Right atrium auricular region (tissue), 2 donors: ENCODE data around the gene LUC7L. TPM values are rescaled to one million over a fixed set of nuclear protein-coding genes. Genes with fewer than 3 reads are reported as not detected.
"Not testable (repeated sequence)": the region's sequence is repeated elsewhere in the genome, so short reads cannot be mapped to it uniquely, and the experiment has no call there.

Experiments
- DNase-seq: peaks from one replicate; pipeline ENCODE4 v3.0.0-alpha.2; 2019; ENCODE audit warnings: low spot score
- H3K27ac ChIP-seq, 2 donors: fragments of 200-600 bp; sonication (generic); 1 replicate in 1 of 2; 2 replicates in 1 of 2; pipeline ENCODE4 v1.5.1; 2016 to 2019
- H3K27me3 ChIP-seq, 2 donors: fragments of 200-600 bp; sonication (generic); one replicate each; pipeline versions ENCODE4 v1.5.1 to v1.6.0; 2017 to 2019
- H3K36me3 ChIP-seq: fragments of 200-600 bp; sonication (generic); one replicate; pipeline ENCODE4 v1.5.1; 2016
- H3K4me1 ChIP-seq, 2 donors: fragments of 200-600 bp; sonication (generic); one replicate each; pipeline versions ENCODE4 v1.5.1 to v1.6.0; 2017 to 2019
- H3K4me3 ChIP-seq, 2 donors: fragments of 200-600 bp; sonication (generic); 1 replicate in 1 of 2; 2 replicates in 1 of 2; pipeline ENCODE4 v1.5.1; 2017 to 2019; ENCODE audit warnings: mild to moderate bottlenecking in 1 of 2, moderate library complexity in 1 of 2
- H3K9me3 ChIP-seq, 2 donors: fragments of 200-600 bp; sonication (generic); one replicate each; pipeline ENCODE4 v1.5.1; 2019
- total RNA-seq, 2 donors: library from RNA; depleted of rRNA; stranded (reverse); fragments of >200 nt; gene quantifications; one replicate each; pipeline ENCODE4 v1.1.0, GENCODE V29; 2016
- TF ChIP-seq, protein P1 (sequence below), 2 donors: fragments of 200-600 bp; sonication (generic); IDR thresholded peaks; one replicate each; pipeline ENCODE4 v1.5.1; 2019; ENCODE audit warnings: antibody characterized with exemption in 2 of 2

The LUC7L gene
- total RNA-seq, 2 donors from 2014 or later: 18.3 to 20.2 TPM

DNA sequence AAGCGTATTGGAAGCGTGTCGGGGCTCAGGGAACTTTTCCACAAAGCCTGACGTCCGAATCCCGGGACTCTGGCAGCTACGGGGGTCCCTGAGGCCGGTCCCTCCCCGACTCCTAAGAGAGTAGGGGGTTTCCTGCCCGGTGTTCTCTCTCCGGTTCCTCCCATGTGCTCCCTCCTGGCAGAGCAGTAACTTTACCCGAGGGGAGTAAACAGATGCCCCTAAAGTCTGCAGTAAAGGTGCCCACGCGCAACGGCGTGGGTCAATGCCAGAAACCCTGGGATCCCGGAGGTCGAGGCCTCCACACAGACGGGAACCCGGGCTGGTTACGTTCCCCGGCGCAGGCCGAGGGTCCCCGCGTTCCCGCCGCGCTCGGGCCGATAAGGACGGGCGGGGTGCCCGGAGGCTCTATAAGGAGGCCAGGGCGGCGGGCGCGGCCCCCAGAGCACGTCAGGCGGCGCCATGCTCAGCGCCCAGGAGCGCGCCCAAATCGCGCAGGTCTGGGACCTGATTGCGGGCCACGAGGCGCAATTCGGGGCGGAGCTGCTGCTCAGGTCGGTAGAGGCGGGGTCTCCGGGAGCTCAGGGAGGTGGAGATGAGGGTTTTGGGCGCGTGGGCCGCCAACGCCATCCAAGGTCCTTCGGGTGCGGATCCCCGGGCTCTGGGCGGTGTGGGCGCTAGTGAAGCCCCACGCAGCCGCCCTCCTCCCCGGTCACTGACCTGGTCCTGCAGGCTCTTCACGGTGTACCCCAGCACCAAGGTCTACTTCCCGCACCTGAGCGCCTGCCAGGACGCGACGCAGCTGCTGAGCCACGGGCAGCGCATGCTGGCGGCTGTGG lies 63.5 kb downstream of the LUC7L start, which contains the start of gene HBM:
Gene HBM, plus strand, starts transcription at position 440 of the 836 bp plus-strand sequence. Its CDS starts 20 bp downstream, at position 460.
- Histone ChIP-seq H3K27me3 (peaks cover 28 to 42% of the 10 kb centered on the region in 2 donors), H3K4me1 (peaks cover 0 to 20% of the 10 kb centered on the region in 2 donors), H3K36me3 (no peaks in the 10 kb centered on the region), H3K9me3 (no peaks in the 10 kb centered on the region), H3K4me3 (peak within 1 kb of the TSS; percentile 11 to 33), H3K27ac (no peak within 1 kb of the TSS)
- DNase-seq: no peak
- TF ChIP-seq, protein P1, sequence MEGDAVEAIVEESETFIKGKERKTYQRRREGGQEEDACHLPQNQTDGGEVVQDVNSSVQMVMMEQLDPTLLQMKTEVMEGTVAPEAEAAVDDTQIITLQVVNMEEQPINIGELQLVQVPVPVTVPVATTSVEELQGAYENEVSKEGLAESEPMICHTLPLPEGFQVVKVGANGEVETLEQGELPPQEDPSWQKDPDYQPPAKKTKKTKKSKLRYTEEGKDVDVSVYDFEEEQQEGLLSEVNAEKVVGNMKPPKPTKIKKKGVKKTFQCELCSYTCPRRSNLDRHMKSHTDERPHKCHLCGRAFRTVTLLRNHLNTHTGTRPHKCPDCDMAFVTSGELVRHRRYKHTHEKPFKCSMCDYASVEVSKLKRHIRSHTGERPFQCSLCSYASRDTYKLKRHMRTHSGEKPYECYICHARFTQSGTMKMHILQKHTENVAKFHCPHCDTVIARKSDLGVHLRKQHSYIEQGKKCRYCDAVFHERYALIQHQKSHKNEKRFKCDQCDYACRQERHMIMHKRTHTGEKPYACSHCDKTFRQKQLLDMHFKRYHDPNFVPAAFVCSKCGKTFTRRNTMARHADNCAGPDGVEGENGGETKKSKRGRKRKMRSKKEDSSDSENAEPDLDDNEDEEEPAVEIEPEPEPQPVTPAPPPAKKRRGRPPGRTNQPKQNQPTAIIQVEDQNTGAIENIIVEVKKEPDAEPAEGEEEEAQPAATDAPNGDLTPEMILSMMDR (IDR thresholded peaks at IDR 0.05): no peak

DNA sequence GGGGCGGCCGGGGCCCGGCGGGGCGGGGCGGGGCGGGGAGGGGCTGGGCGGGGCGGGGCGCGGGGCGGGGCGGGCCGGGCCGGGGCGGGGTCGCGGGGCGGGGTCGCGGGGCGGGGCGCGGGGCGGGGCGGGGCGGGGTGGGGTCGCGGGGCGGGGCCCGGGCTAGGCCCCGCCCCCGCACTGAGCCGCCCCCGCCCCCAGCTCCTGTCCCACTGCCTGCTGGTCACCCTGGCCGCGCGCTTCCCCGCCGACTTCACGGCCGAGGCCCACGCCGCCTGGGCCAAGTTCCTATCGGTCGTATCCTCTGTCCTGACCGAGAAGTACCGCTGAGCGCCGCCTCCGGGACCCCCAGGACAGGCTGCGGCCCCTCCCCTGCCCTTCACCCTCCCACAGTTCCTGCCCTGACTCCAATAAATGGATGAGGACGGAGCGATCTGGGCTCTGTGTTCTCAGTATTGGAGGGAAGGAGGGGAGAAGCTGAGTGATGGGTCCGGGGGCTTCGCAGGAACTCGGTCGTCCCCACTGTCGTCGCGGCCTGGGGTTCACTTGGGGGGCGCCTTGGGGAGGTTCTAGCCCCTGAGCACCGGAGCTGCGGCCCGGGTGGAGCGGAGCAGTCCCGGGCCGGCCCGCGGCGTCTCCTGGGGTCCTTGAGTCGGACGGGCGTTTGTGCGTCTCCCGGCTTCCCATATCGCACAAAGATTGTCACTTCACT lies 64.3 kb downstream of the LUC7L start:
- H3K36me3 ChIP-seq: no peaks in the 10 kb centered on the region
- no peak for DNase-seq
- H3K4me3 ChIP-seq: peak overlapping the region; percentile 11 to 33
- TF ChIP-seq, protein P1 (IDR thresholded peaks at IDR 0.05): no peak
- peaks cover 0 to 20% of the 10 kb centered on the region in 2 donors for H3K4me1 ChIP-seq
- no peaks in the 10 kb centered on the region for H3K9me3 ChIP-seq
- peaks cover 28 to 42% of the 10 kb centered on the region in 2 donors for H3K27me3 ChIP-seq
- no peak overlapping the region for H3K27ac ChIP-seq

DNA sequence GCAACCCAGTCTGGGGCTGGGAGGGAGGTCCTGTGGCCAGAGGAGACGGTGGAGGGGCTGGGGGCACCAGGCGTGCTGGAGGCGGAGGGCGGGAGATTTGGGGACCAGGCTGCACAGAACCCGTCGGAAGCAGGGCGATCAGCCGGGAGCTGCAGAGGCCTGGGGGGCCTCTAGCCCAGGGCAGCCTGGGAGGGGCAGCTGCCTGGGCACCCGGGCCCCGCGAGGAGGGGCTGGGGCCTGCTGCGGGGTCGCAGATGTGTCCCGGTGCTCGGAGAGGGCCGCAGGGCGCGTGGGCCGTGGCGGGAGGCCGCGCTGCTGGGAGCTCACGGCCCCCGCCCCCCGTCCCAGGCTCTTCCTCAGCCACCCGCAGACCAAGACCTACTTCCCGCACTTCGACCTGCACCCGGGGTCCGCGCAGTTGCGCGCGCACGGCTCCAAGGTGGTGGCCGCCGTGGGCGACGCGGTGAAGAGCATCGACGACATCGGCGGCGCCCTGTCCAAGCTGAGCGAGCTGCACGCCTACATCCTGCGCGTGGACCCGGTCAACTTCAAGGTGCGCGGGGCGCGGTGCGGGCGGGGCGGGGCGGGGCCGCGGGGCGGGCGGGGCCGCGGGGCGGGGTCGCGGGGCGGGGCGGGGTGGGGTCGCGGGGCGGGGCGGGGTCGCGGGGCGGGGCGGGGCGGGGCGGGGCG lies 65.0 kb downstream of the LUC7L start:
- peaks cover 28 to 42% of the 10 kb centered on the region in 2 donors for H3K27me3 ChIP-seq
- H3K36me3 ChIP-seq, H3K9me3 ChIP-seq, H3K27ac ChIP-seq, DNase-seq, H3K4me3 ChIP-seq: not testable (repeated sequence)
- H3K4me1 ChIP-seq: peaks cover 0 to 20% of the 10 kb centered on the region in 2 donors

DNA sequence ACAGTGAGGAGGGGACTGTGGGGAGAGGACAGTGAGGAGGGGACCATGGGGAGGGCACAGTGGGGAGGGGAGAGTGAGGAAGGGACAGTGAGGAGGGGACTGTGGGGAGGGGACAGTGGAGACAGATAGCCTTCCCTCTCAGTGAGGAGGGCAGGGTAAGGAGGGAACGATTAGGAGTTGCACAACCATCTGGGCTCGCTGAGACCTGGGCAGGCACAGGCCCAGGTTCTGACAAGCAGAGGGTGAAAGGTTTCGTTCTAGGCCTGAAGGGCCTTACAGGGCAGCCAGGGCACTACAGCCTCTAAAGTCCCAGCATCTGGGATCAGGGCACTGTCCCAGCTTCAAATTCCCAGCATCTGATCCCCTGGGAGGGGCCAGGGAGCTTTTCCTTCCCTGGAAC lies 65.6 kb downstream of the LUC7L start:
- H3K9me3 ChIP-seq, H3K36me3 ChIP-seq, H3K27ac ChIP-seq, DNase-seq, H3K4me3 ChIP-seq: not testable (repeated sequence)
- Histone ChIP-seq H3K27me3 (peaks cover 28 to 36% of the 10 kb centered on the region in 2 donors), H3K4me1 (peaks cover 0 to 20% of the 10 kb centered on the region in 2 donors)

DNA sequence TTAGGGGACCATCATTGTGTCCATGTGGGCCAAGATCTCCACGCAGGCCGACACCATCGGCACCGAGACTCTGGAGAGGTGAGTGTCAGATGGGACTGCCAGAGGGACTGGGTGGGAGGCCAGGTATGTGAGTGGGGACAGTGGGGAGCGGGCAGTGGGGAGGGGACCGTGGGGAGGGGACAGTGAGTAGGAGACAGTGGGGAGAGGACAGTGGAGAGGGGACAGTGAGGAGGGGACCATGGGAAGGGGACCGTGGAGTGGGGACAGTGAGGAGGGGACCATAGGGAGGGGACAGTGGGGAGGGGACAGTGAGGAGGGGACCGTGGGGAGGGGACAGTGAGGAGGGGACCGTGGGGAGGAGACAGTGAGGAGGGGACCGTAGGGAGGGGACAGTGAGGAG lies 66.1 kb downstream of the LUC7L start:
- not testable (repeated sequence) for DNase-seq, H3K27ac ChIP-seq, H3K36me3 ChIP-seq, H3K9me3 ChIP-seq, H3K4me3 ChIP-seq
- Histone ChIP-seq H3K27me3 (peaks cover 28 to 30% of the 10 kb centered on the region in 2 donors), H3K4me1 (peaks cover 0 to 20% of the 10 kb centered on the region in 2 donors)

DNA sequence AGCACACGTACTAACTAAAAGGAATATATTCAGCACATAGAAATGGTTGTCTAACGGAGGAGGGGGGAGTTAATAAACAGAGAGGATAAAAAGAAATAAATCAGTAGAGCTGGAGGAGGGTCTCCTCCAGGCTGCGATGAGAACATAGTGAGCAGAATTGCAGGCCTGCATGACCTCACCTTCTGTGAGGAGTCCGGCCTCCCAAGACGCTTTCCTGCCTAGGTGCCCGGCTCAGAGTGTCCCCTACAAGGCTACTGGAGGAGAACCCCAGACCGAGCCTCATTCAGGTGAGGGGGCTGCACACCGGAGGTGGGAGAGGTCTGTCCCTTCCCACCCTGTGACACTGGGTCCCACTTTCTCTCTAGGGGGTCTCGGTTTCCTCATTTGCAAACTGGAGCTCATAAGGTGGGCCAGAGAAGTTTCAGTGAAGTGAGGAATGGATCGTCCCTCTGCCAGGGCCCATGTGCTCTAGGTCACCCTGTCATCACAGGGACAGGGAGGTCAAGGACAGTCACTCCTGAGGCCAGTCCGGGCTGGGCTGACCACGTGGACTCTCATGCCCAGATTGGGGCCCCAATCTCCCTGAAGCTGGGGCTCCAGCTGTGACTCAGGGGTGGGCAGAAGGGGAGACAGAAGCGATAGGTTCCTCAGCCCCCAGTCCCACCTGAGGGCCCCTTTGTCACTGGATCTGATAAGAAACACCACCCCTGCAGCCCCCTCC lies 66.8 kb downstream of the LUC7L start:
- Histone ChIP-seq H3K27ac (no peak overlapping the region), H3K4me3 (no peak overlapping the region), H3K36me3 (no peaks in the 10 kb centered on the region), H3K27me3 (peaks cover 21 to 25% of the 10 kb centered on the region in 2 donors), H3K4me1 (peaks cover 0 to 20% of the 10 kb centered on the region in 2 donors), H3K9me3 (no peaks in the 10 kb centered on the region)
- DNase-seq: no peak
- TF ChIP-seq, protein P1 (IDR thresholded peaks at IDR 0.05): no peak
